BE2C (cell line): ENCODE results near the gene JPT1.

Experiments
- DNase-seq: peaks from one replicate; pipeline ENCODE4 v3.0.0-alpha.2; 2020
- H3K27me3 ChIP-seq: fragments of 250-450 bp; sonication (Bioruptor Pico); 2 replicates; pipeline ENCODE4 v1.5.1; 2020; ENCODE audit warnings: mild to moderate bottlenecking
- H3K36me3 ChIP-seq: fragments of 250-450 bp; sonication (Bioruptor Pico); 2 replicates; pipeline ENCODE4 v1.5.1; 2020; ENCODE audit warnings: mild to moderate bottlenecking
- H3K4me1 ChIP-seq: fragments of 250-450 bp; sonication (Bioruptor Pico); 2 replicates; pipeline ENCODE4 v1.5.1; 2020
- H3K4me3 ChIP-seq: 2 replicates; pipeline ENCODE4 v1.5.1; 2011; ENCODE audit warnings: low read depth, low read length
- H3K9me3 ChIP-seq: fragments of 250-450 bp; sonication (Bioruptor Pico); 2 replicates; pipeline ENCODE4 v1.5.1; 2020
- CTCF ChIP-seq: IDR thresholded peaks from 2 replicates; pipeline ENCODE4 v1.5.1; 2012; ENCODE audit warnings: mild to moderate bottlenecking, low read depth, low read length

The JPT1 gene

GRCh38 chr17:75126954-75127353 lies 27.4 kb downstream of the JPT1 start:
- TF ChIP-seq CTCF, result no peak
- Histone ChIP-seq H3K9me3 (no peaks in the 10 kb centered on the region), H3K4me3 (no peak overlapping the region), H3K27me3 (no peaks in the 10 kb centered on the region), H3K36me3 (peaks cover 15% of the 10 kb centered on the region), H3K4me1 (peaks cover 14% of the 10 kb centered on the region)
- no peak for DNase-seq

GRCh38 chr17:75125984-75126383 lies 28.3 kb downstream of the JPT1 start:
- DNase-seq, result no peak
- H3K27me3 ChIP-seq, result no peaks in the 10 kb centered on the region
- H3K36me3 ChIP-seq, result peaks cover 15% of the 10 kb centered on the region
- H3K4me3 ChIP-seq, result no peak overlapping the region
- no peak for TF ChIP-seq CTCF
- H3K4me1 ChIP-seq, result peaks cover 14% of the 10 kb centered on the region
- no peaks in the 10 kb centered on the region for H3K9me3 ChIP-seq

DNA sequence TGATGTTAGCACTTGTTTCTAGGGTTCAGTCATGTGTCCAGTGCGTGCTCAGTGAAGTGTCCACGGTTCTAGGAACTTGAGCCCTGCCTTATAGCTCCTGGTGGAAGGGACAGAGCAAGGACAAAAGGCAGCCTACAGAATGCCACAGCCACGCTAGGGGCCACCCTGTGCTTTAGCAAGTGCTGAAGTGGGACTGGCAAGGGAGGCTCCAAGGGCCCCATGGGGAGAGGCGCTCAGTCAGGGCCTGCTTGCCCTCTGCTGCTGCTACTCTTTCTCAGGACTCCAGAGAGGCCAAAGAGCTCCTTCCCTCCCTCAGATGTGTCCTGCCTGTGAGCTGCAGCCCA lies 29.5 kb downstream of the JPT1 start:
- peak overlapping the region; percentile 19 for H3K4me3 ChIP-seq
- no peaks in the 10 kb centered on the region for H3K9me3 ChIP-seq
- TF ChIP-seq CTCF, result no peak
- no peak for DNase-seq
- H3K36me3 ChIP-seq, result peaks cover 9% of the 10 kb centered on the region
- H3K4me1 ChIP-seq, result peaks cover 14% of the 10 kb centered on the region
- no peaks in the 10 kb centered on the region for H3K27me3 ChIP-seq

DNA sequence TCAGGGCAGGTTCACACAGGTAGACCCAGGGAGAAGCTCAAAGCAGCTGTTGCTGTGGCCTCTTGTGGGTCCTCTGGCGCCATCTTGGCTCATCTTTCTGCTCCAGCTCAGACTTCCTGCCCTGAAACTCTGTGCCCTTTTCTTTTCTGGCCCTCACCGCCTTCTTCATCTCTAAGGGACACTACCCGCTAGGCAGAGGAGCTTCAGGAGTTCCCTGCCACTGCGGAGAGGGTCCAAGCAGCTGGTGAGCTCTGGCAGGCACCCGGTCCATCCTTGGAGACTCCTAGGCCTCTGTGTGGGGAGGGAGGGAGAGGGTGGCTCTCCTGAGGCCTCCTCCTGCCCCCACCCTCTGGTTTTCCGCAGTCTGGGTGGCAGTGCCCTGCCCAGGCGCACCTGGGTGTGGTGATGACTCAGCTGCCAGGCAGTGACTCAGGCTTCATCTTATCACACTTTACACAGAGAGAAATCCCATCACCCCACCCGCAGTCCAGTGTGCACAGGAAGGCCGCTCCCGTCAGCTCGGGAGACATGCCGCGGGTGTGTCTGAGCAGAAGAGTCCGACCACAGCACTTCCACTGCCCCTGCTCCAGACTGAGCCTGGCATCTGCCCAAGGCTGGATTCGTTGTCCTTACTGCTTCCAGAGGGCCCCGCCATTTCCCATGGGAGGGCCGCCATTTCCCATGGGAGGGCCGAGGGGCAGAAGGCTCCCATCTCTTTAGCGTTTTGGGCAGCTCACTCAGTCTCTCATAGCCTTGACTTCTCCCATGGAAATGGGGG lies 30.1 kb downstream of the JPT1 start:
- Histone ChIP-seq H3K27me3 (no peaks in the 10 kb centered on the region), H3K36me3 (peaks cover 4% of the 10 kb centered on the region), H3K4me3 (peak overlapping the region; percentile 19), H3K9me3 (no peaks in the 10 kb centered on the region), H3K4me1 (peaks cover 14% of the 10 kb centered on the region)
- TF ChIP-seq CTCF, result no peak
- DNase-seq, result peak; percentile 89

DNA sequence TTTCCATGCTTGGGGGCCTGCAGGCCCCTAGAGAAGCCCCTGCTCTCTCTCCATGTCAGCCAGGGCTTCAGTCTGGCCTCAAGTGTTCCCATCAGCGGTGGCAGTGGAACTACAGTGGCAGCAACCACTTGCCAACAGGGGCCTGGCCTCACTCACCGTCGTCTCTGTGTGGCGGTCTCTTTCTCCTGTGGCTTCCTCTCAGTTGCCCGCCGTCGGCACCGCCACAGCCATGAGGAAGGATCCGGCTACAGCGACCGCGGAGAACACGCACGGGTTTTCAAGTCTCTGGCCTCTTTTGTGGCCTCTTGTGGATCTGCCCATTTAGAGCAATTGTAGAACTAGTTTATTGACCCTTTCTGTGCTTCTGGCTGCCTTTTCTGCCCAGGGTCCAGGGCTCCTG lies 36.0 kb downstream of the JPT1 start:
- no peaks in the 10 kb centered on the region for H3K27me3 ChIP-seq
- no peak overlapping the region for H3K4me3 ChIP-seq
- no peak for TF ChIP-seq CTCF
- no peaks in the 10 kb centered on the region for H3K36me3 ChIP-seq
- no peak for DNase-seq
- H3K9me3 ChIP-seq, result no peaks in the 10 kb centered on the region
- no peaks in the 10 kb centered on the region for H3K4me1 ChIP-seq

DNA sequence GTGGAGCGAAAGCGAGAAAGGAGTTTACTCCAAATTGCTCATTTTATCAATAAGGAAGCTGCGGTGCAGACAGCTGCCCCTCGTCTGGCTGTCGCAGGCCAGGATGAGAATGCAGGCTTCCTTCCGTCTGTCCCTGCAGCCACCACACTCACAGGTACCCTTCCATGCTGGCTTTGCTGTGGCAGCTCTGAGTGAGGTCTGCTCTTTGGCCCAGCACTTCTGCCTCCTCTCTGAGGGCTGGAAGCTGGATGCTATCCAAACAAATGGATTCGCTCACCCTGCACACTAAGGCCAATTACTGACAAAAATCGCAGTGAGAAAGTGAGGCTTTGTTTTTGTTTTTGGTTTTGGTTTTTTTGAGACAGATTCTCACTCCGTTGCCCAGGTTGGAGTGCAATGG lies 37.6 kb downstream of the JPT1 start:
- Histone ChIP-seq H3K9me3 (no peaks in the 10 kb centered on the region), H3K27me3 (no peaks in the 10 kb centered on the region), H3K4me1 (no peaks in the 10 kb centered on the region), H3K36me3 (no peaks in the 10 kb centered on the region), H3K4me3 (no peak overlapping the region)
- no peak for DNase-seq
- TF ChIP-seq CTCF, result no peak
